Activated naive CD8-positive, alpha-beta T cell treated with anti-CD3 and anti-CD28 coated beads, Interleukin-2, amount 10 ng/mL, durations not matched to agents 7 days and 5 days (primary cell): Measurements from ENCODE around the gene CENPE. TPM values are rescaled to one million over a fixed set of nuclear protein-coding genes. Genes with fewer than 3 reads are reported as not detected.
"Not testable (repeated sequence)": the region's sequence is repeated elsewhere in the genome, so short reads cannot be mapped to it uniquely, and the experiment has no call there.

Source experiments
- ATAC-seq: fragments of 150-1000 bp; cut with Tn5 transposase; one replicate; pipeline ENCODE4 v1.10.0; 2021; ENCODE audit warnings: low read depth, moderate library complexity
- POLR2A ChIA-PET: fragments of 350-600 bp; sonication (Branson Sonifier 250); formaldehyde crosslinking; loops from one replicate; lab custom pipeline; 2021; ENCODE audit warnings: antibody characterized with exemption; lab: Charles Lee
- DNase-seq: peaks from one replicate; pipeline ENCODE4 v3.0.0; 2021
- H3K27ac Mint-ChIP-seq: one replicate; pipeline ENCODE4 v1.8.0; 2022; ENCODE audit warnings: mild to moderate bottlenecking, mixed read lengths
- H3K27me3 Mint-ChIP-seq: one replicate; pipeline ENCODE4 v1.8.0; 2022; ENCODE audit warnings: mild to moderate bottlenecking, moderate library complexity, mixed read lengths
- H3K36me3 Mint-ChIP-seq: one replicate; pipeline ENCODE4 v1.8.0; 2021; ENCODE audit warnings: mild to moderate bottlenecking, mixed read lengths
- H3K4me1 Mint-ChIP-seq: one replicate; pipeline ENCODE4 v1.8.0; 2021; ENCODE audit warnings: mixed read lengths
- H3K4me3 Mint-ChIP-seq: one replicate; pipeline ENCODE4 v1.8.0; 2022; ENCODE audit warnings: mild to moderate bottlenecking, moderate library complexity, mixed read lengths
- H3K9me3 Mint-ChIP-seq: one replicate; pipeline ENCODE4 v1.8.0; 2021; ENCODE audit warnings: mixed read lengths
- total RNA-seq, 2 experiments: library from RNA; stranded (reverse); gene quantifications; one replicate each; pipeline ENCODE4 v1.2.3, GENCODE V29; 2021

The CENPE gene
- 10 to 100 TPM; 44.7 to 51.4 TPM for total RNA-seq

- DNase-seq (peak; percentile 91), ATAC-seq (peak; percentile 89)
- Mint-ChIP-seq H3K27ac (peak within 1 kb of the TSS; percentile 98), H3K4me3 (peak within 1 kb of the TSS; percentile 90), H3K4me1 (peaks cover 19% of the 10 kb centered on the region), H3K36me3 (peaks cover 32% of the 10 kb centered on the region), H3K9me3 (no peaks in the 10 kb centered on the region), H3K27me3 (peaks cover 5% of the 10 kb centered on the region)
- POLR2A ChIA-PET = no interaction called here
Observed at GRCh38 chr4:103198111-103198765, at the start of gene CENPE. Gene CENPE (minus strand): TSS chr4:103198343. CDS start chr4:103198319, 24 bp downstream.

- POLR2A ChIA-PET = no interaction called here
- peaks cover 5% of the 10 kb centered on the region for H3K27me3 Mint-ChIP-seq
- ATAC-seq (no peak), DNase-seq (no peak)
- H3K27ac Mint-ChIP-seq = no peak overlapping the region
- no peaks in the 10 kb centered on the region for H3K4me1 Mint-ChIP-seq
- no peak overlapping the region for H3K4me3 Mint-ChIP-seq
- H3K9me3 Mint-ChIP-seq = peaks cover 7% of the 10 kb centered on the region
- H3K36me3 Mint-ChIP-seq = no peaks in the 10 kb centered on the region
Observed at GRCh38 chr4:103244251-103244650, 46.1 kb upstream of the CENPE start.

- H3K9me3 Mint-ChIP-seq, POLR2A ChIA-PET, ATAC-seq, DNase-seq, H3K4me1 Mint-ChIP-seq, H3K4me3 Mint-ChIP-seq, H3K36me3 Mint-ChIP-seq, H3K27me3 Mint-ChIP-seq, H3K27ac Mint-ChIP-seq: not testable (repeated sequence)
Observed at GRCh38 chr4:103230938-103231337, 32.8 kb upstream of the CENPE start.

GRCh38 chr4:103223556-103223955, 25.4 kb upstream of the CENPE start:
- H3K4me1 Mint-ChIP-seq, H3K27ac Mint-ChIP-seq, ATAC-seq, H3K4me3 Mint-ChIP-seq, H3K36me3 Mint-ChIP-seq, POLR2A ChIA-PET, H3K9me3 Mint-ChIP-seq, DNase-seq: not testable (repeated sequence)
- peaks cover 25% of the 10 kb centered on the region for H3K27me3 Mint-ChIP-seq

GRCh38 chr4:103207673-103208072, 9.5 kb upstream of the CENPE start:
- Mint-ChIP-seq H3K27ac (no peak overlapping the region), H3K9me3 (peaks cover 1% of the 10 kb centered on the region), H3K36me3 (no peaks in the 10 kb centered on the region), H3K27me3 (peaks cover 17% of the 10 kb centered on the region), H3K4me1 (peaks cover 7% of the 10 kb centered on the region), H3K4me3 (no peak overlapping the region)
- ATAC-seq (no peak), DNase-seq (no peak)
- POLR2A ChIA-PET = no interaction called here

GRCh38 chr4:103204111-103204510, 6.0 kb upstream of the CENPE start:
- Mint-ChIP-seq H3K27me3 (peaks cover 17% of the 10 kb centered on the region), H3K9me3 (no peaks in the 10 kb centered on the region)

GRCh38 chr4:103201724-103202123, 3.6 kb upstream of the CENPE start:
- Mint-ChIP-seq H3K4me1 (peaks cover 8% of the 10 kb centered on the region), H3K36me3 (peaks cover 10% of the 10 kb centered on the region), H3K27ac (no peak overlapping the region), H3K4me3 (no peak overlapping the region), H3K9me3 (no peaks in the 10 kb centered on the region), H3K27me3 (peaks cover 16% of the 10 kb centered on the region)
- DNase-seq (no peak), ATAC-seq (no peak)
- POLR2A ChIA-PET = no interaction called here

More at GRCh38 chr4:103204111-103204510, 6.0 kb upstream of the CENPE start:
- H3K36me3 Mint-ChIP-seq = no peaks in the 10 kb centered on the region
- no peak overlapping the region for H3K27ac Mint-ChIP-seq
- H3K4me1 Mint-ChIP-seq = no peaks in the 10 kb centered on the region
- DNase-seq = no peak
- POLR2A ChIA-PET = no interaction called here
- ATAC-seq = no peak
- no peak overlapping the region for H3K4me3 Mint-ChIP-seq

GRCh38 chr4:103201253-103201652, 3.1 kb upstream of the CENPE start:
- Mint-ChIP-seq H3K27me3 (peaks cover 16% of the 10 kb centered on the region), H3K27ac (no peak overlapping the region), H3K36me3 (peaks cover 10% of the 10 kb centered on the region), H3K9me3 (no peaks in the 10 kb centered on the region), H3K4me1 (peaks cover 11% of the 10 kb centered on the region), H3K4me3 (no peak overlapping the region)
- ATAC-seq = no peak
- POLR2A ChIA-PET = no interaction called here
- DNase-seq = no peak

- Mint-ChIP-seq H3K4me1 (peaks cover 18% of the 10 kb centered on the region), H3K27me3 (peaks cover 9% of the 10 kb centered on the region), H3K4me3 (peak overlapping the region; percentile 90), H3K27ac (peak overlapping the region; percentile 98), H3K9me3 (no peaks in the 10 kb centered on the region), H3K36me3 (peaks cover 27% of the 10 kb centered on the region)
- POLR2A ChIA-PET = no interaction called here
- DNase-seq (no peak), ATAC-seq (no peak)
Observed at GRCh38 chr4:103199009-103199408, 866 bp upstream of the CENPE start.

- Mint-ChIP-seq H3K4me3 (peak overlapping the region; percentile 90), H3K4me1 (peaks cover 21% of the 10 kb centered on the region), H3K36me3 (peaks cover 35% of the 10 kb centered on the region), H3K27me3 (peaks cover 3% of the 10 kb centered on the region), H3K27ac (peak overlapping the region; percentile 98), H3K9me3 (no peaks in the 10 kb centered on the region)
- POLR2A ChIA-PET = no interaction called here
- ATAC-seq (peak; percentile 50), DNase-seq (no peak)
Observed at GRCh38 chr4:103197765-103198110, 405 bp downstream of the CENPE start.

GRCh38 chr4:103193457-103193856, 4.7 kb downstream of the CENPE start:
- POLR2A ChIA-PET = no interaction called here
- H3K4me1 Mint-ChIP-seq = peaks cover 27% of the 10 kb centered on the region
- DNase-seq (no peak), ATAC-seq (no peak)
- H3K36me3 Mint-ChIP-seq = peaks cover 76% of the 10 kb centered on the region
- no peaks in the 10 kb centered on the region for H3K27me3 Mint-ChIP-seq
- H3K9me3 Mint-ChIP-seq = peaks cover 3% of the 10 kb centered on the region
- no peak overlapping the region for H3K27ac Mint-ChIP-seq
- no peak overlapping the region for H3K4me3 Mint-ChIP-seq

- Mint-ChIP-seq H3K27ac (no peak overlapping the region), H3K27me3 (no peaks in the 10 kb centered on the region), H3K9me3 (peaks cover 14% of the 10 kb centered on the region), H3K4me3 (no peak overlapping the region), H3K4me1 (peaks cover 5% of the 10 kb centered on the region), H3K36me3 (peaks cover 76% of the 10 kb centered on the region)
- DNase-seq (no peak), ATAC-seq (no peak)
- POLR2A ChIA-PET = no interaction called here
Observed at GRCh38 chr4:103171006-103171405, 27.1 kb downstream of the CENPE start.

GRCh38 chr4:103169750-103170149, 28.4 kb downstream of the CENPE start:
- H3K4me3 Mint-ChIP-seq, POLR2A ChIA-PET, H3K27ac Mint-ChIP-seq, H3K27me3 Mint-ChIP-seq, H3K4me1 Mint-ChIP-seq, ATAC-seq, DNase-seq: not testable (repeated sequence)
- Mint-ChIP-seq H3K36me3 (peaks cover 75% of the 10 kb centered on the region), H3K9me3 (peaks cover 14% of the 10 kb centered on the region)

GRCh38 chr4:103168993-103169392, 29.1 kb downstream of the CENPE start:
- DNase-seq (no peak), ATAC-seq (no peak)
- Mint-ChIP-seq H3K9me3 (peaks cover 14% of the 10 kb centered on the region), H3K4me1 (peaks cover 5% of the 10 kb centered on the region), H3K4me3 (no peak overlapping the region), H3K27me3 (no peaks in the 10 kb centered on the region), H3K36me3 (peaks cover 72% of the 10 kb centered on the region), H3K27ac (no peak overlapping the region)
- POLR2A ChIA-PET = no interaction called here
